ENCODE data around the gene CERK.
"Not testable (repeated sequence)": the region's sequence is repeated elsewhere in the genome, so short reads cannot be mapped to it uniquely, and the experiment has no call there.

CERK gene

GRCh38 chr22:46661221-46661851 is 76.7 kb downstream of the CERK start:
- peak; percentile 58 for DNase-seq (ENCODE audit: low spot score)

- peak; percentile 25 for DNase-seq (ENCODE audit: low spot score)
Observed at GRCh38 chr22:46660604-46661201, 77.3 kb downstream of the CERK start.

- DNase-seq (ENCODE audit: low spot score), result no peak
Observed at GRCh38 chr22:46659791-46660186, 78.3 kb downstream of the CERK start.

- no peak for DNase-seq (ENCODE audit: low spot score)
Observed at GRCh38 chr22:46659059-46659790, 78.8 kb downstream of the CERK start.

- DNase-seq (ENCODE audit: low spot score), result no peak
Observed at GRCh38 chr22:46657996-46658947, 79.8 kb downstream of the CERK start.

DNA sequence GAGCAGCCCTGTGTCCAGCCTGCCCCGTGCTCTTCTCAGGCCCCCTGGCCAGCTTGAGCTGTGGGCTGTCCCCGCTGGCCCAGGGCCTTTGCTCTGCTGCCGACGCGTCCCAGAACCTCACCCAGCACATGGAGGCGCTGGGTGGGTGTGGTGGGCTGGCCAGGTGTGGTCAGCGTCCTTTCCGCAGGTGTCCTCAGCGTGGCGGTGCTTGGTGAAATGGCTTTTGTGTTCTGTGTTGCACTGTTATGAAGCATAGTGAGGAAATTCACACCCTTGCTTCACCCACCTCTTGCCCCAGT is 80.4 kb downstream of the CERK start:
- DNase-seq (ENCODE audit: low spot score), result no peak

GRCh38 chr22:46656856-46657654 is 81.0 kb downstream of the CERK start:
- no peak for DNase-seq (ENCODE audit: low spot score)

DNA sequence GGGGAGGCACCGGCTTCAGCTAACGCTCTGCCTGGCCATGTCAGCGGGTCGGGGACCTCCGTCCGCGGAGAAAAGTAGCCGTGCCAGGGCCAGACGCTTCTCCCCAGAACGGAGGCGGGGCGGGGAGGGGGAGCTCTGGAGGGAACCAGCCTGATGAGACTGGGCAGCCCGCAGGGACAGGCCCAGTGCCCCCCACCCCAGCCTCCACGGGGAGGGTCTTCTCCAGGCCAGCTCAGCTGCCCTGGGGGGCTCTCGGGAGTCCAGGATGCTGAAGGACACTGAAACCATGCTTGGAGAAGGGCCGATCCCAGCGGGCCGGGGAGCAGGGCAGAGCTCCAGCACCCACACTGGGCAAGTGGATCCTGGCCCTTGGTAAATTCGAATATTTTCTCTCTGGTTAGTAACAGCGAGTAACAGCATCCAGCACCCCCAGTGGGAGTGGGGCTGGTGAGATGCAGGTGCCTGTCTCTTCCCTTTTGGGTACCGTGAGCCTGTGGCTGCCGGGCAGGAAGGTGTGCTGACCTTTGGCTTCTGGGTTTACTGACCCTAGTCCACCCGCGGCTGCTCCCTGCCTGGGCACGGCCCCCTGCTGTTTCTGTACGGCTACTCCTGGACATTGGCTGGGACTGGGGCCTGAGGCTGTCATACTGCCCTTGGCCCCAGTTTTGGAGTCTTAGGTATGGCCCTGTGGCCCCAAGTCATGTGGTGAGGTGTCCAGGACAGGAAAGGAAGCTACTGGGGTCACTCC is 82.0 kb downstream of the CERK start:
- no peak for DNase-seq (ENCODE audit: low spot score)

GRCh38 chr22:46654927-46655595 is 83.0 kb downstream of the CERK start:
- DNase-seq (ENCODE audit: low spot score), result no peak

DNA sequence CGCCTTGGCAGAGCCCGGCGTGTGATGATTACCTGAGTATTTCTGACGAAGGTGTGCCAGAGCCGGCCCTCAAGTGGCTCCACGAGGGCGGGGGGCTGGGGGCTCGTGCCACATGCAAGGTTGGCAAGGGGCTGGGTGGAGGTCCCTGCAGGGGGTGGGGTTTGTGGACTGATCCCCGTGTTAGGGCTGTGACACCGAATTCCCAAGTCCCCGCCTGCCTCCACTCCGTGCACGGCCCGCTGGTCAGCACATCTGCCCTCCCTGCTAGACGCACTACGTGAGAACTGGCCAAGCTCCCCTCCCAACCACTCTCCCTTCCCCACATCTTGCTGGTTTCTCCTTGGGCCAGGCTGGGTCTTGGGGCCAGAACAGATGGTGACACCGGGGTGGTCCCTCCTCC is 83.6 kb downstream of the CERK start:
- no peak for DNase-seq (ENCODE audit: low spot score)

DNA sequence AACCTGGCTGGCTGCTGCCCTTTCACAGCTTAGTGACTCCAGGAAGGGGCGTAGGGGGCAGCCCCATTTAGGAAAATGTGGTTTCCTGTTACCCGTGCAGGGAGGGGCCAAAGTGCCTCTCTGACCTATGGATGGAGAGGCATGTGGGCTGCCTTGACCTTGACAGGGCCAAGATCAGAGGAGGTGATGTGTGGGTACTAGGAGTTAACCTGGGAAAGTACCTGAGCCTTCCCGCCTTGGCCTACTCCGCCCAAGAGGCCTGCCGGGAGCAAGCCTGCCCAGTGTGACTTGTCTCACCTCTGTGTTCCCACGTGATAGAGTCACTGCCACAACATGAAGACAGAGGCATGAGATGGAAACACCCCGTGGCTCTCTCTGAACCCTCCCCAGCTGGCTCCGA is 84.5 kb downstream of the CERK start:
- no peak for DNase-seq (ENCODE audit: low spot score)

DNA sequence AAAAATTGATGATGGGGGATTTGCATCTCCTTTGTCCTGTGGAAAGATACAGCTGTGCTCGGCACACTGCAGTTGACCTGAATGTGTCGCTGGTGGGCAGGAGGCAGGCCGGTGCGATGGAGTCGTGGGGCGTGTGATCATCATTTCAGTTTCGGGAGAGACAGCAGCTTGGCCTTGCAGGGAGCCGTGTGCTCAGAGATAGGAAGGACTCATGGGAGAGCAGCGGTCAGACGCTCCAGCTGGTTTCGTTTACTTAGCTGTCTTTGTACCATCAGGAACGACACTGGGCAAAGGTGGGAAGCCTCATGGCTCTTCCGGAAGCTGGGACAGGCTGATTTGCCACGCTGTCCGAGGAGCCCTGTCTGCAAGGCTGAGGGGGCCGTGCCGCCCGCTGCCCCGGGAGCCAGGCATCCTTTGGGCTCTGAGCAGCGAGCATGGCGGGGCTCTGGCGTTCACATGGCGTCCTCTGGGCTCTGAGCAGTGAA is 85.2 kb downstream of the CERK start:
- DNase-seq (ENCODE audit: low spot score), result no peak

DNA sequence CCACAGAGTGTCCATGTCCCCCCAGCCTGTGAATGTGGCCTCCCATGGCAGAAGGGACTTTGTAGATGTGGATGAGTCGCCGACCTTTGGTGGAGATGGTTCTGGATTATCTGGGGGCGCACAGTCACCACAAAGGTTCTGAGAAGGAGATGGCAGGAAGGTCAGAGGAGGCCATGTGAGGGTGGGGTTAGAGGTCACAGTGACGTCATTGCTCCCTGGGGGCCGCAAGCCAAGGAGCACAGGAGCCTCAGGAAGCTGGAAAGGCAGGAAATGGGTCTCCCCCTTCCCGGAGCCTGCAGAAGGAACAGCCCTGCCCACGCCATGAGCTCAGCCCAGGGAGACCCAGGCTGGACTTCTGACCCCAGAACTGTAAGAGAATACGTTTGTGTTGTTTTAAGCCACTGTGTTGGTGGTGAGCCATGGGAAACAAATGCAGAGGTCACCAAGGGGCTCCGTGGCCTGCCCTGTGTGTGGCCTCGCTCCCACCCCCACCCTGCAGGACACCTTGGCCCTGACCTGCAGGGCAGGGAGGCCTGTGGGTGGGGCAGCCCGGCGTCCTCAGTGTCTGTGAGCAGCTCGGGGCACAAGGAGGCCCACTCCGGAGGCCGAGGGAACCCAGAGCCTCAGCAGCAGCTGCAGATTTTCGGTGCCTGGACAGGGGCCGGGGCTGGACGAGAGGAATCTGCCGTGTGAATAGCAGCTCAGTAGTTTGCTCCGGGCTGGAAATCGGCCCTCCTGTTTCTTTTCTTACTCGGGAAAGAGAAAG is 85.8 kb downstream of the CERK start:
- DNase-seq (ENCODE audit: low spot score), result no peak

DNA sequence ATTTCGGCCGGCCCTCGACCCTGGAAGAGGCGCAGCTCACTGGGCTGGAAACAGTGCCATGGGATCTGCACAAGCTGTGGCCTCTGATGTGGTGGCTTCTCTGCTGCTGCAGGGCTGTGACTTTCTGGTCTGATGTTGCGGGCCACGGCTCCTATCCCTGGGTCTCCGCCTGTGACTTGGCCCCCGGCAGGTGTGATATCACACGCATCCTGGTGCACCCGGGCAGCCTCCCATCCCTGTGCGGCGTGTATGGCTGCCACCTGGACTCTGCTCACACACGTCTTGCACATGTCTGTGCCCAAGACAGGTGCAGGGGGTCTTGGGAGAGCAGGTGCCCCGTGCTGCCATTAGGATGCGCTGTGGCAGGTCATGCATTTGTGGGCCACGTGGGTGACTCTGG is 86.7 kb downstream of the CERK start:
- DNase-seq (ENCODE audit: low spot score), result no peak

DNA sequence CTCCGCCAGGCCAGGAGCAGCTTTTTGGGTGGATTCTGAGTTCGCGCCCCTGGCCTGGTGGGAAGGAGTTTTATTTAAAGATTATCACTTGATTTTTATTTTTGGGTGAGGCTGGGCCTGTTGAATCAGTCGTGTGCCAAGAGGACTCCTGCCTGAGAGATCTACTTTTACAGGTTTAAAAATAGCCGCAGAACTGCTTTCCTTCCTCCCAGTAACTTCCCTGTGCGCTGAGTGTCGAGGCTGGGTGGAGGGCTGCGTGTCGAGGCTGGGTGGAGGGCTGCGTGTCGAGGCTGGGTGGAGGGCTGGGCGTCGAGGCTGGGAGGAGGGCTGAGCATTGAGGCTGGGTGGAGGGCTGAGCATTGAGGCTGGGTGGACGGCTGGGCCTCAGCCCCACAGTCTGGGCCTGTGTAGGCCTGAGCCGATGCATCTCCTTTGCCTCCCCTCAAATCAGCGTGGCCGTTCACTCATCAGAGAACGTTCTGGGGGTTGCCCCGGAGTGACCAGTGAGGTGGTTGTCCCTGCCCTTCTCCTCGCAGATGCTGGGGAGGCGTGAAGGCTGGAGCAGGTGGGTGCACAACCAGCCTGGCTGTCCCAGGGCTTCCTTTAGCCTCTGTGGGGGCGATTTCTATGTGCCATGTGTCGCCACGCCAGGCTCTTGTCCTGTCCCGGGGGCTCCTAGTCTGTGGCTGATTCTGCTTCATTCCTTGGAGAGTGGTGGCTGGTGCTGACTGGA is 87.8 kb downstream of the CERK start:
- no peak for DNase-seq (ENCODE audit: low spot score)

DNA sequence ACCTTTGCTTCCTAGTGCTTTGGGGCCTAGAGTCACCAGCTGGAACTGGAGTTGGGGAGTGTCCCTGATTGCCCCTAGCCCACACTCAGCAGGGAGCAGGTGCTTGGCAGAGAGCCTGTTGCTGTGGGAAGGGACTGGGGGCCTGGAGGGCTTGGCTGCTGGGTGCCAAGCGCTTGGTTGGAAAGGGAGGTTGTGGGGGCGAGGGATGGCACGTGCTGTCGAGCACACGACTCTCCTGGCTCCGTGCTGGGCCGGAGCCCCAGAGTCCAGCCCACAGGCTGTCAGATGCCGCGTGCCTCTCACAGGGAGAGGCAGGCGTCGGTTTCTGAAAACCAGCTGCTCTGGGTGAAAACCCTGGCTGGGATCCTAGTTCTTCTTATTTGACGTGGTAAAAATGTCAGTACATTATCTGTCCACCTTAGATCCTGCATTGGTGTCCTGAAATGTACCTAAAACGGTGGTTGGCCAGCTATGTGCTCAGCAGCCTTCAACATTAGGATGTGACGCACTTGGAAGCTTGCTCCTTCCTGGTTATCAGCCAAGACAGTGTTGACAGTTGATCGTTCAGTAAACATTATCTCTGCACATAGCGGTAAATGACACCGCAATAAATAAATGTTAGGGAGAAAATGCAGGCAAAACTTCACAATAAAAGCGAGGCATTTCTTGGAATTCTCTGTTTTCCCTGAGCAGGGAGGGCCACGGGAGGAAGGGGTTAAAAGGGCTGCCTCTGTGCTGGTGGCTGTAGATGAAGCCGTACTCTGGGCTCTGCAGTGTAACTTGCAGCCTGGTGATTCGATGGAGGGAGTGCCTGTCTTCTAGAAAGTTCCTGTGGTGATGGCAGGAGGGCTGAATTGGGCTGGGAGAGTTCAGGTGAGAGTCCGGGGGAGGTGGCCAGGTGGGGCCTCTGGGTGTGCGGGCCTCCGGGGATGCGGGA is 88.6 kb downstream of the CERK start:
- no peak for DNase-seq (ENCODE audit: low spot score)

DNA sequence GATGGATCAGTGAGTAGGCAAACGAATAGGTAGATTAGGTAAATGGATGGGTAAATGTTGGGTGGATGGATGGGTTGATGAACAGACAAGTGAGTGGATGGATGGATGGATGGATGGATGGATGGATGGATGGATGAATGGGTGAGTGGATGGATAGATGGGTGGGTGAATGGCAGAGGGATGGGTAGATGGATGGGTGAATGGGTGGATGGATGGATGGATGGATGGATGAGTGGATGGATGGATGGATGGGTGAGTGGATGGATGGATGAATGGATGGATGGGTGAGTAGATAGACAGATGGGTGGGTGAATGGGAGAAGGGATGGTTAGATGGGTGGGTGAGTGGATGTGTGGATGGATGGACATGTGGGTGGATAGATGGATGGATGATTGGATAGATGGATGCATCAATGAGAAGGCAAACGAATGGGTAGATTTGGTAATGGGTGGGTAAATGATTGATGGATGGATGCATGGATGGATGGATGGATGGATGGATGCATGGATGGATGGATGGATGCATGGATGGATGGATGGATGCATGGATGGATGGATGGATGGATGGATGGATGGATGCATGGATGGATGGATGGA is 89.7 kb downstream of the CERK start:
- not testable (repeated sequence) for DNase-seq (ENCODE audit: low spot score)

Data from CD4-positive, alpha-beta T cell treated with Interleukin-2 at 100 ng/mL for 4 hours (primary cell).